Stimulated activated CD8-positive, alpha-beta memory T cell treated with anti-CD3 and anti-CD28 coated beads, Interleukin-7, amount 100 ng/mL, for 48 hours (primary cell): ENCODE measurements around the gene UACA.
"Not testable (repeated sequence)": the region's sequence is repeated elsewhere in the genome, so short reads cannot be mapped to it uniquely, and the experiment has no call there.

Experiments used
- DNase-seq, 2 donors: peaks; one replicate each; pipeline ENCODE4 v3.0.0-alpha.2; 2020; ENCODE audit warnings: low read depth in 1 of 2; ENCODE audit errors: extremely low read depth in 1 of 2

The UACA gene

DNA sequence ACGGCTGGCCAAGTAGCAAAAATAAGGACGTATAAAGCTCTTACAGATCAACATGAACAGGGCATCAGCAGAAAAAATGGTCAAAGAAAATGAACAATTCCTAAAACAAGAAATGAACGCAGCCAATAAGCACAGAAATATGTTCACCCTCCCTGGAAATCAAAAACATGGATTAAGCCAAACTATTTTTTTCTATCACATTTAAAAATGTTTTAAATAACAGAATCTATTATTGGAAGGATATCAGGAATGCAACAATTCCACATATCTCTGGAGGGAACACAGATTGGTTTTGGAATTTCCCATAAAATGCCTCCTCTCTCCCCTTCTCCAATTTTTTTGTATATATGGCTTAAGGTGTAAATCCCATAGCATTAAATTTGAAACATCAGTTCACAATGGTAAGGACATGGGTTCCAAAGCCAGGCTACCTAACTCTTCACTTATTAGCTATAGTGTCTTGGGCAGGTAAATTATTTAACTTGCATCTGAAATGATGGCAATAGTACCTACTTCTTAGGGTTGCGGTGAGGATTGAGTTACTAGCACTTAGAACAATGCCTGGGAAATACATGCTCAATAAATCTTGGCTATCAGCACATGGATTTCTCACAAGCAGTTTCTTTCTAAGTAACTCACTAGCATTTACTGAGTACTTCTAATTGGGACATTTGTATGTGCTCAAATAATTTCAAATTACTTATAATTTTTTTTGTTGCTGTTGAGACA is 10.1 kb downstream of the UACA start:
- no peak for DNase-seq

DNA sequence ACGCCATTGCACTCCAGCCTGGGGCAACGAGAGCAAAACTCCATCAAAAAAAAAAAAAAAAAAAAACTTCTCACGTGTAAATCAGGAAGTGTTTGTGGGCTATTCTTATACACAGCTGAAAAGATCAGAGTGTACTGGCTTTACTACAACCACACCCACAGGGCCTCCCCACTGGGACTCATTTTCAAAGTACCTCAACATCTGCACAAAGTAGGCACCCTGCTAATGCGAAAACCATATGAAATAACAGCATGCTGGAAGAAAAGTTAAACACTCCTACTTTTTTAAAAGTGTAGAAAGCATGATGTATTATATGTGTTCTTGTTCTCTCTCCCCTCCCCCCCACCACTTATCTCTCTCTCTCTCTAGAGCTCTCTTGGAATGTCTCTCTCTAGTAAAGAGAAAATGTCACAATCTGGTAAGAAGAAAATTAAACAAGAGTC is 11.1 kb downstream of the UACA start:
- DNase-seq, result no peak

GRCh38 chr15:70750203-70750869 is 13.0 kb downstream of the UACA start:
- no peak for DNase-seq

DNA sequence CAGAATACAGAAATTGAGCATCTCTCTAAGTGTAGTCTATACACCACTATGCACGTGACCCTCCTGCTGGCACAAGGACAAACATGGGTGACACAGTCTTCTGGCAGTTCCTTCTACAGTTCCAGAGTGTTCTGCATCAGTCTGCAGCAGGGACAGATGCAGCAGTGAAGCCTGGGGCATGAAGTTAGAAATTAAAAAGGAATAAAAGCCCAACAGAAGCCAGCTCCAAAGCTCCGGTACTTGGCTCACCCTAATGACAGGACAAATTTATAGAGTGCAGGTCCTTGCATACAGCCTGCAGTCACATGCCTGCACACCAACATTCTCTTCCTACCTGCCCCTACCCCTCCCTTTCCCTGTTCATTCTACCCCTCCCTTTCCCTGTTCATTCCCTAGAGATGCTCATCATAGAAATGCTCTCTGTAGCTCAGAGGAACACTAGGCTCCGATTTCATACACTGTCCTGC is 15.0 kb downstream of the UACA start:
- DNase-seq, result no peak

DNA sequence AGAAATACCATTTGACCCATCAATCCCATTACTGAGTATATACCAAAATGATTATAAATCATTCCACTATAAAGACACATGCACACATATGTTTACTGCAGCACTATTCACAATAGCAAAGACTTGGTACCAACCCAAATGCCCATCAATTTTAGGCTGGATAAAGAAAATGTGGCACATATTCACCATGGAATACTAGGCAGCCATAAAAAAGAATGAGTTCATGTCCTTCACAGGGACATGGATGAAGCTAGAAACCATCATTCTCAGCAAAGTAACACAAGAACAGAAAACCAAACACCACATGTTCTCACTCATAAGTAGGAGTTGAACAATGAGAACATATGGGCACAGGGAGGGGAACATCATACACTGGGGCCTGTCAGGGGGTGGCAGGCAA is 16.8 kb downstream of the UACA start:
- not testable (repeated sequence) for DNase-seq

- no peak for DNase-seq
Measured at GRCh38 chr15:70742928-70743327, 20.4 kb downstream of the UACA start.

GRCh38 chr15:70741677-70742293 is 21.6 kb downstream of the UACA start:
- DNase-seq, result no peak

DNA sequence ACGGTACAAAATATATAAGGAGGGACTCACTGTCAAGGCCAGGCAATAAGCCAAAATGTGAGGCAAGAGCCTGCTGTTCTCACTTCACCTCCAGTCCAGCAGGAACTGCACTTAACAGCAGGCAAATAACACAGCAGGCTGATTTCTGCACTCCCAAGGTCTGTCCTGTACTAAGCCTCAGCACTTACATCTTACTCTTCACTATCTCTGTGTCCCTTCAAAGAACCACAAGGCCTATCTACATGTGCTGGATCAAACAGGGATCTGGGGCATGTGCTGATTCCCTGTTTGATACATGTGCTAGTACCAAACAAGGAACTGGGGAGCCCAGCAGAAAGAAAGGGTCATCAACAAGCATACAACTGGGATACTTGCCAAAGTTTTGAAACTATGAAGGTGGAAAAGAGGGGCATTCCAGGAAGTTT is 22.2 kb downstream of the UACA start:
- DNase-seq, result no peak

- not testable (repeated sequence) for DNase-seq
Measured at GRCh38 chr15:70735040-70735439, 28.3 kb downstream of the UACA start.

- DNase-seq, result no peak
Measured at GRCh38 chr15:70729164-70729563, 34.2 kb downstream of the UACA start.

GRCh38 chr15:70726753-70727152 is 36.6 kb downstream of the UACA start:
- no peak for DNase-seq

DNA sequence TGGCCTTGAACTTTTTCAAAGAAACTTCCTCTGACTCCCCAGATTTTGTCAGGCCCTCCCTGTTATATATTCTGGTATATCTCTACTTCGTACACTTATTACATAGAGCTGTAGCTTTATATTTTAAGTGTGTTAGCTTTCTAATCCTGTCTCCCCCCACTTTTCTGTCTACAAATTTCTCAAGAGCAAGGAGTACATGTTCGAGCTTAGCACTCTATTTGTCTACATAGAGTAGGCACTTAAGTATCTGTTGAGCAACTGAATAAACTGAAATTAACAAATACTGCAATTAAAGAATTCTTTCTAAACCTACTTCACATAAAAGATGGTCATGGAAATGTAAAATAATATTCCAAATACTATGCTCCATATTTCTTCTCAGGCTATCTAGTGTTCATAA is 39.4 kb downstream of the UACA start:
- no peak for DNase-seq

GRCh38 chr15:70723122-70723422 is 40.3 kb downstream of the UACA start:
- DNase-seq, result no peak

GRCh38 chr15:70722266-70723121 is 40.9 kb downstream of the UACA start:
- no peak for DNase-seq

- no peak for DNase-seq
Measured at GRCh38 chr15:70720228-70721016, 42.9 kb downstream of the UACA start.

GRCh38 chr15:70717237-70717793 is 46.0 kb downstream of the UACA start:
- DNase-seq, result no peak

GRCh38 chr15:70715840-70716485 is 47.4 kb downstream of the UACA start:
- DNase-seq, result no peak

DNA sequence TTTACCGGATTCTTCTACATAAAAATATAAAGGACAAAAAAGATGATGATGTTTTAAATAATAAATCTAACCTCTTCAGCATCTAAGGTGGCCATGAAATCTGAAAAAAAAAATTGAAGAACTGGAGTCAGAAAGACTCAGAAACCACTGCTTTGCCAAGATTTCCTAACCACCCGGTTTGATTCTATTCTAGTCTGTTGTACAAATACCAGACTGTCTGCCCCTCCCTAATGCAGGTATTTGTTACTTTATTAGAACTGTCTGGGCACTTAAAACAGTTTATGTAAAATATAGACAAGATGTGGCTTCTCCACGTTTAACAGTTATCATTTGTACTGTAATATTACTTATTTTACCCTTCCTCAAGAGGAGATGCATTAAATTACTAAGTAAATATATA is 48.8 kb downstream of the UACA start:
- DNase-seq, result no peak

- DNase-seq, result no peak
Measured at GRCh38 chr15:70714015-70714414, 49.3 kb downstream of the UACA start.

DNA sequence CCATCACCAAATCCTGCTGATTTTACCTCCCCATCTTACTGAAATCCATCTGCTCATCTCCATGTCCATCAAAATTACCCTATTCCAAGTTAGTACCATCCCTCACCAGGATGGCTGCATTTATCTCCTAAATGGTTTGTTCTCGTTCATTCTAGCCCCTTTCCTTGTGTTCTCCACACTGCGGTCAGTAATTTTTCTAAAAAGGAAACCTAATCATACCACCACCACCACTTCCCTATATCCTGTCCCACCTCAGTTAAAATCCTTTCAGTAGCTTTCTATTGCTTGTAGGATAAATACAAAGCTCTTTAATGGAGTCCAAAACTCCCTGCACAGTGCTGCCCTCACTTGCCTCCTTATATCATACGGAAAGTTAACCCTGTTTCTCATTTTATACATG is 51.1 kb downstream of the UACA start:
- DNase-seq, result no peak
